ENCODE results near the gene FZD1. TPM values are rescaled to one million over a fixed set of nuclear protein-coding genes. Genes with fewer than 3 reads are reported as not detected.

FZD1 gene
- total and polyA plus RNA-seq, 9 donors = 10.9 to 25.3 (median 18.1) TPM

DNA sequence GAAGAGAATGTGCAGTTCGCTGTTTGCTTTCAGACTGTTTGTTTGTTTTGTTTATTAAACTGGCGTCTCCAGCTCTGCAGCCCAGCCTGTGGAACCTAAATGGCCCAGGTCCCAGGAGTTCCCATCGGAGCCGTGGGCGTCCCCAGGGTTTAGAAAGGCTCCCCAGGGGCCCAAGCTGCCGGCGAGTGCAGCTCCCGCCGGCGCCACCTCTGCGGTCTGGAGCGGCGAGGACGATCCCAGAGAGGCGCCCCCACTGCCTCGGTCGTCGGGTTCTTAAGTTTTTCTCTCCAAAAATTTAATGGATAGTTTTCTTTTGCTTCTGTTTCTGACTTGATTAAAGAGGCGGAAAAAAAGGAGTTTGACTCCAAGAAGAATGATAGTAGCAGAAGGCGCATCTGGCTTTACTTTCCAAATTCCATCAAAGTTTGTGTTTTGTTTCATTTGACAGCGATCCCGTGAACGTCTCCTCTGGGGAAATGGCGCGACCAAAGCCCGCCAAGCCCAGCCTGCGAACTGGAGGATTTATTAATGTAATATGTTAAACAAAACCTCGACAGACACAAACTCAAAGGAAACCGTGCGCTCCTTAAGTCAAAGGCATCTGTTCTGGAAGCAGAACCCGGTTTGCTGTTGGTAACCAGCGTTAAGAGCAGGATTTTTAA, 718 bp upstream of the FZD1 start:
- Histone ChIP-seq H3K4me1 (ENCODE audit: control insufficient read depth, insufficient read depth, low read length) (peaks cover 23% of the 10 kb centered on the region), H3K27me3 (ENCODE audit: control insufficient read depth, insufficient read depth, low read length) (peaks cover 12% of the 10 kb centered on the region), H3K36me3 (ENCODE audit: control insufficient read depth, insufficient read depth, low read length) (peaks cover 2% of the 10 kb centered on the region), H3K27ac (ENCODE audit: low read length) (peak overlapping the region; percentile 96), H3K4me3 (ENCODE audit: low read length) (peak overlapping the region; percentile 69), H3K9me3 (replicated peaks; ENCODE audit: control insufficient read depth, low read depth, low read length) (no peaks in the 10 kb centered on the region)
- WGBS (ENCODE audit: insufficient coverage) = 0% methylated on average over 13 of the region's 32 CpGs
- peak; percentile 84 for DNase-seq

DNA sequence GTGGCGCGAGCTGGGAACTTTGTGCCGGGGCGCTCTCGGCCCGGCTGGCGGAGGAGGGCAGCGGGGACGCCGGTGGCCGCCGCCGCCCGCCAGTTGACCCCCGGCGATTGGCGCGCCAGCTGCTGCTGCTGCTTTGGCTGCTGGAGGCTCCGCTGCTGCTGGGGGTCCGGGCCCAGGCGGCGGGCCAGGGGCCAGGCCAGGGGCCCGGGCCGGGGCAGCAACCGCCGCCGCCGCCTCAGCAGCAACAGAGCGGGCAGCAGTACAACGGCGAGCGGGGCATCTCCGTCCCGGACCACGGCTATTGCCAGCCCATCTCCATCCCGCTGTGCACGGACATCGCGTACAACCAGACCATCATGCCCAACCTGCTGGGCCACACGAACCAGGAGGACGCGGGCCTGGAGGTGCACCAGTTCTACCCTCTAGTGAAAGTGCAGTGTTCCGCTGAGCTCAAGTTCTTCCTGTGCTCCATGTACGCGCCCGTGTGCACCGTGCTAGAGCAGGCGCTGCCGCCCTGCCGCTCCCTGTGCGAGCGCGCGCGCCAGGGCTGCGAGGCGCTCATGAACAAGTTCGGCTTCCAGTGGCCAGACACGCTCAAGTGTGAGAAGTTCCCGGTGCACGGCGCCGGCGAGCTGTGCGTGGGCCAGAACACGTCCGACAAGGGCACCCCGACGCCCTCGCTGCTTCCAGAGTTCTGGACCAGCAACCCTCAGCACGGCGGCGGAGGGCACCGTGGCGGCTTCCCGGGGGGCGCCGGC, 870 bp downstream of the FZD1 start:
- Histone ChIP-seq H3K4me3 (ENCODE audit: low read length) (peak overlapping the region; percentile 69), H3K27me3 (ENCODE audit: control insufficient read depth, insufficient read depth, low read length) (peaks cover 12% of the 10 kb centered on the region), H3K4me1 (ENCODE audit: control insufficient read depth, insufficient read depth, low read length) (peaks cover 23% of the 10 kb centered on the region), H3K9me3 (replicated peaks; ENCODE audit: control insufficient read depth, low read depth, low read length) (no peaks in the 10 kb centered on the region), H3K27ac (ENCODE audit: low read length) (peak overlapping the region; percentile 96), H3K36me3 (ENCODE audit: control insufficient read depth, insufficient read depth, low read length) (peaks cover 2% of the 10 kb centered on the region)
- peak; percentile 82 for DNase-seq
- WGBS (ENCODE audit: insufficient coverage) = under 1% methylated on average over 76 of the region's 78 CpGs

DNA sequence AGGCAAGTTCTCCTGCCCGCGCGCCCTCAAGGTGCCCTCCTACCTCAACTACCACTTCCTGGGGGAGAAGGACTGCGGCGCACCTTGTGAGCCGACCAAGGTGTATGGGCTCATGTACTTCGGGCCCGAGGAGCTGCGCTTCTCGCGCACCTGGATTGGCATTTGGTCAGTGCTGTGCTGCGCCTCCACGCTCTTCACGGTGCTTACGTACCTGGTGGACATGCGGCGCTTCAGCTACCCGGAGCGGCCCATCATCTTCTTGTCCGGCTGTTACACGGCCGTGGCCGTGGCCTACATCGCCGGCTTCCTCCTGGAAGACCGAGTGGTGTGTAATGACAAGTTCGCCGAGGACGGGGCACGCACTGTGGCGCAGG, 1.4 kb downstream of the FZD1 start:
- peak; percentile 45 for DNase-seq
- 5% methylated on average over 31 of the region's 31 CpGs for WGBS (ENCODE audit: insufficient coverage)
- H3K4me3 ChIP-seq (ENCODE audit: low read length) = peak overlapping the region; percentile 69
- H3K4me1 ChIP-seq (ENCODE audit: control insufficient read depth, insufficient read depth, low read length) = peaks cover 23% of the 10 kb centered on the region
- H3K36me3 ChIP-seq (ENCODE audit: control insufficient read depth, insufficient read depth, low read length) = peaks cover 5% of the 10 kb centered on the region
- peak overlapping the region; percentile 70 for H3K27ac ChIP-seq (ENCODE audit: low read length)
- H3K27me3 ChIP-seq (ENCODE audit: control insufficient read depth, insufficient read depth, low read length) = peaks cover 12% of the 10 kb centered on the region
- H3K9me3 ChIP-seq (replicated peaks; ENCODE audit: control insufficient read depth, low read depth, low read length) = no peaks in the 10 kb centered on the region

DNA sequence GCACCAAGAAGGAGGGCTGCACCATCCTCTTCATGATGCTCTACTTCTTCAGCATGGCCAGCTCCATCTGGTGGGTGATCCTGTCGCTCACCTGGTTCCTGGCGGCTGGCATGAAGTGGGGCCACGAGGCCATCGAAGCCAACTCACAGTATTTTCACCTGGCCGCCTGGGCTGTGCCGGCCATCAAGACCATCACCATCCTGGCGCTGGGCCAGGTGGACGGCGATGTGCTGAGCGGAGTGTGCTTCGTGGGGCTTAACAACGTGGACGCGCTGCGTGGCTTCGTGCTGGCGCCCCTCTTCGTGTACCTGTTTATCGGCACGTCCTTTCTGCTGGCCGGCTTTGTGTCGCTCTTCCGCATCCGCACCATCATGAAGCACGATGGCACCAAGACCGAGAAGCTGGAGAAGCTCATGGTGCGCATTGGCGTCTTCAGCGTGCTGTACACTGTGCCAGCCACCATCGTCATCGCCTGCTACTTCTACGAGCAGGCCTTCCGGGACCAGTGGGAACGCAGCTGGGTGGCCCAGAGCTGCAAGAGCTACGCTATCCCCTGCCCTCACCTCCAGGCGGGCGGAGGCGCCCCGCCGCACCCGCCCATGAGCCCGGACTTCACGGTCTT, 1.9 kb downstream of the FZD1 start:
- peak; percentile 58 for DNase-seq
- WGBS (ENCODE audit: insufficient coverage) = 14% methylated on average over 43 of the region's 43 CpGs

DNA sequence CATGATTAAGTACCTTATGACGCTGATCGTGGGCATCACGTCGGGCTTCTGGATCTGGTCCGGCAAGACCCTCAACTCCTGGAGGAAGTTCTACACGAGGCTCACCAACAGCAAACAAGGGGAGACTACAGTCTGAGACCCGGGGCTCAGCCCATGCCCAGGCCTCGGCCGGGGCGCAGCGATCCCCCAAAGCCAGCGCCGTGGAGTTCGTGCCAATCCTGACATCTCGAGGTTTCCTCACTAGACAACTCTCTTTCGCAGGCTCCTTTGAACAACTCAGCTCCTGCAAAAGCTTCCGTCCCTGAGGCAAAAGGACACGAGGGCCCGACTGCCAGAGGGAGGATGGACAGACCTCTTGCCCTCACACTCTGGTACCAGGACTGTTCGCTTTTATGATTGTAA, 2.5 kb downstream of the FZD1 start:
- 16% methylated on average over 15 of the region's 20 CpGs for WGBS (ENCODE audit: insufficient coverage)
- peak overlapping the region; percentile 49 for H3K27ac ChIP-seq (ENCODE audit: low read length)

More for the DNA sequence above, 1.9 kb downstream of the FZD1 start:
- peaks cover 5% of the 10 kb centered on the region for H3K36me3 ChIP-seq (ENCODE audit: control insufficient read depth, insufficient read depth, low read length)
- H3K4me1 ChIP-seq (ENCODE audit: control insufficient read depth, insufficient read depth, low read length) = peaks cover 23% of the 10 kb centered on the region
- peak overlapping the region; percentile 70 for H3K27ac ChIP-seq (ENCODE audit: low read length)
- H3K9me3 ChIP-seq (replicated peaks; ENCODE audit: control insufficient read depth, low read depth, low read length) = no peaks in the 10 kb centered on the region
- H3K27me3 ChIP-seq (ENCODE audit: control insufficient read depth, insufficient read depth, low read length) = peaks cover 12% of the 10 kb centered on the region
- peak overlapping the region; percentile 69 for H3K4me3 ChIP-seq (ENCODE audit: low read length)

DNA sequence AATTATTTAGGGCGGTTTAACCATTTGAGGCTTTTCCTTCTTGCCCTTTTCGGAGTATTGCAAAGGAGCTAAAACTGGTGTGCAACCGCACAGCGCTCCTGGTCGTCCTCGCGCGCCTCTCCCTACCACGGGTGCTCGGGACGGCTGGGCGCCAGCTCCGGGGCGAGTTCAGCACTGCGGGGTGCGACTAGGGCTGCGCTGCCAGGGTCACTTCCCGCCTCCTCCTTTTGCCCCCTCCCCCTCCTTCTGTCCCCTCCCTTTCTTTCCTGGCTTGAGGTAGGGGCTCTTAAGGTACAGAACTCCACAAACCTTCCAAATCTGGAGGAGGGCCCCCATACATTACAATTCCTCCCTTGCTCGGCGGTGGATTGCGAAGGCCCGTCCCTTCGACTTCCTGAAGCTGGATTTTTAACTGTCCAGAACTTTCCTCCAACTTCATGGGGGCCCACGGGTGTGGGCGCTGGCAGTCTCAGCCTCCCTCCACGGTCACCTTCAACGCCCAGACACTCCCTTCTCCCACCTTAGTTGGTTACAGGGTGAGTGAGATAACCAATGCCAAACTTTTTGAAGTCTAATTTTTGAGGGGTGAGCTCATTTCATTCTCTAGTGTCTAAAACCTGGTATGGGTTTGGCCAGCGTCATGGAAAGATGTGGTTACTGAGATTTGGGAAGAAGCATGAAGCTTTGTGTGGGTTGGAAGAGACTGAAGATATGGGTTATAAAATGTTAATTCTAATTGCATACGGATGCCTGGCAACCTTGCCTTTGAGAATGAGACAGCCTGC, 3.1 kb downstream of the FZD1 start:
- peaks cover 23% of the 10 kb centered on the region for H3K4me1 ChIP-seq (ENCODE audit: control insufficient read depth, insufficient read depth, low read length)
- peak overlapping the region; percentile 49 for H3K27ac ChIP-seq (ENCODE audit: low read length)
- peak overlapping the region; percentile 69 for H3K4me3 ChIP-seq (ENCODE audit: low read length)
- peak; percentile 77 for DNase-seq
- peaks cover 5% of the 10 kb centered on the region for H3K36me3 ChIP-seq (ENCODE audit: control insufficient read depth, insufficient read depth, low read length)
- 3% methylated on average over 22 of the region's 29 CpGs for WGBS (ENCODE audit: insufficient coverage)
- H3K9me3 ChIP-seq (replicated peaks; ENCODE audit: control insufficient read depth, low read depth, low read length) = no peaks in the 10 kb centered on the region
- H3K27me3 ChIP-seq (ENCODE audit: control insufficient read depth, insufficient read depth, low read length) = peaks cover 12% of the 10 kb centered on the region

More for the DNA sequence above, 2.5 kb downstream of the FZD1 start:
- peaks cover 12% of the 10 kb centered on the region for H3K27me3 ChIP-seq (ENCODE audit: control insufficient read depth, insufficient read depth, low read length)
- peaks cover 5% of the 10 kb centered on the region for H3K36me3 ChIP-seq (ENCODE audit: control insufficient read depth, insufficient read depth, low read length)
- DNase-seq = peak; percentile 37
- no peaks in the 10 kb centered on the region for H3K9me3 ChIP-seq (replicated peaks; ENCODE audit: control insufficient read depth, low read depth, low read length)
- peak overlapping the region; percentile 69 for H3K4me3 ChIP-seq (ENCODE audit: low read length)
- H3K4me1 ChIP-seq (ENCODE audit: control insufficient read depth, insufficient read depth, low read length) = peaks cover 23% of the 10 kb centered on the region

DNA sequence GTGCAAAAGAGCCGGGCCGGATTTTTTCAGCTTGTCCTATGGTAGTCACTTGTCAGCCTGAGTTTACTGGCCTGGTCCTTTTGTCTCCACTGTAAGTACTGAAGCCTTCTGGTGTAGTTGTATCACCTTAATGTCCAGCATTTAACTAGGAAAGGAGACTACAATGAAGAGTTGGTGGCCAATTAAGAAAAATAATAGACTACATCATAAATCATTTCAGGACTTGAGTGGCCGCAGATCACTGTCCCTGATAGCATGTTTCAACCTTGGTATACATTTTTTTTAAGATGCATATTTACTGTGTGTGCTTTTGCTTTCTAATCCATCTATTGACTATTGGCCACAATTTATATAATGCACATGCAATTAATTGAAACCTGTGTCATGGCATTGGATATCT, 6.1 kb downstream of the FZD1 start:
- peaks cover 5% of the 10 kb centered on the region for H3K36me3 ChIP-seq (ENCODE audit: control insufficient read depth, insufficient read depth, low read length)
- no CpG with 5 or more reads among the region's 3 CpGs for WGBS (ENCODE audit: insufficient coverage)

DNA sequence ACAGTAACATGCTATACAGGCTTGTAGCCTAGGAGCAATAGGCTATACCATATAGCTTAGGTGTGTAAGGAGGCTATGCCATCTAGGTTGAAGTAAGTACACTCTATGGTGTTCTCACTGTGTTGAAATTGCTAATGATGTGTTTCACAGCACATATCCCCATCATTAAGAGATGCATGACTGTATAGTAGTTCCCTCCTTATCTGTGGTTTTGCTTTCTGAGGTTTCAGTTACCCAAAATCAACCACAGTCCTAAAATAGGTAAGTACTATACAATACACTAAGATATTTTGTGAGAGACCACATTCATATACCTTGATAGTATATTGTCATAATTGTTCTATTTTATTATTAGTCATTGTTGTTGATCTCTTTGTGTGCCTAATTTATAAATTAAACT, 12.7 kb downstream of the FZD1 start:
- H3K36me3 ChIP-seq (ENCODE audit: control insufficient read depth, insufficient read depth, low read length) = no peaks in the 10 kb centered on the region
- no peak for DNase-seq

More for the DNA sequence above, 6.1 kb downstream of the FZD1 start:
- peaks cover 12% of the 10 kb centered on the region for H3K27me3 ChIP-seq (ENCODE audit: control insufficient read depth, insufficient read depth, low read length)
- no peak for DNase-seq
- peaks cover 23% of the 10 kb centered on the region for H3K4me1 ChIP-seq (ENCODE audit: control insufficient read depth, insufficient read depth, low read length)
- H3K9me3 ChIP-seq (replicated peaks; ENCODE audit: control insufficient read depth, low read depth, low read length) = no peaks in the 10 kb centered on the region
- no peak overlapping the region for H3K27ac ChIP-seq (ENCODE audit: low read length)
- no peak overlapping the region for H3K4me3 ChIP-seq (ENCODE audit: low read length)

DNA sequence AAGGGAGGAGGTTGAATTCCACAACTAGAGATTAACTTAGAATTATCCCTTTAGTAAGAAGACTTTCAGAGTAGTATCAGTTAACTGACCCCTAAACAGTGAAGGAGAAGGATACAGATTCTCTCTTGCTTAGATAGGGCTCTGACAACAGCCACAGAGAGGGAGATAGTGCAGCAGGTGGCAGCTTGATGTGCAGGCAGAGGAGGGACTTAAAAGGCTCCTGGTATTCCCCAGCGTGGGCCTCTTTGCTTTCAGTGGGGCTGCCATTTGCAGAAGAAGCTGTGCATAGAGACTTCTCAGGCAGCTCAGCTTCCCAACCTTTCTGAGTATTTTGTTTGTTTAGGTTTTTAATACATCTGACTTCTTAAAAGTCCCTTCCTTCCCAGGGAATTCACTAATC, 16.0 kb downstream of the FZD1 start:
- Histone ChIP-seq H3K27ac (ENCODE audit: low read length) (no peak overlapping the region), H3K4me3 (ENCODE audit: low read length) (no peak overlapping the region), H3K27me3 (ENCODE audit: control insufficient read depth, insufficient read depth, low read length) (no peaks in the 10 kb centered on the region), H3K4me1 (ENCODE audit: control insufficient read depth, insufficient read depth, low read length) (no peaks in the 10 kb centered on the region), H3K9me3 (replicated peaks; ENCODE audit: control insufficient read depth, low read depth, low read length) (no peaks in the 10 kb centered on the region), H3K36me3 (ENCODE audit: control insufficient read depth, insufficient read depth, low read length) (no peaks in the 10 kb centered on the region)
- no CpG with 5 or more reads among the region's 1 CpG for WGBS (ENCODE audit: insufficient coverage)
- no peak for DNase-seq

More for the DNA sequence above, 12.7 kb downstream of the FZD1 start:
- no peaks in the 10 kb centered on the region for H3K4me1 ChIP-seq (ENCODE audit: control insufficient read depth, insufficient read depth, low read length)
- no peaks in the 10 kb centered on the region for H3K9me3 ChIP-seq (replicated peaks; ENCODE audit: control insufficient read depth, low read depth, low read length)
- H3K27me3 ChIP-seq (ENCODE audit: control insufficient read depth, insufficient read depth, low read length) = no peaks in the 10 kb centered on the region
- H3K27ac ChIP-seq (ENCODE audit: low read length) = no peak overlapping the region
- no peak overlapping the region for H3K4me3 ChIP-seq (ENCODE audit: low read length)
